GM21367 (cell line): ENCODE data around the gene PRPSAP1.
"Not testable (repeated sequence)": the region's sequence is repeated elsewhere in the genome, so short reads cannot be mapped to it uniquely, and the experiment has no call there.

ENCODE experiments used
- ATAC-seq: cut with Tn5 transposase; IDR thresholded peaks from one replicate; pipeline ENCODE4 v1.9.1; 2021; ENCODE audit not compliant: unreplicated experiment

The PRPSAP1 gene

DNA sequence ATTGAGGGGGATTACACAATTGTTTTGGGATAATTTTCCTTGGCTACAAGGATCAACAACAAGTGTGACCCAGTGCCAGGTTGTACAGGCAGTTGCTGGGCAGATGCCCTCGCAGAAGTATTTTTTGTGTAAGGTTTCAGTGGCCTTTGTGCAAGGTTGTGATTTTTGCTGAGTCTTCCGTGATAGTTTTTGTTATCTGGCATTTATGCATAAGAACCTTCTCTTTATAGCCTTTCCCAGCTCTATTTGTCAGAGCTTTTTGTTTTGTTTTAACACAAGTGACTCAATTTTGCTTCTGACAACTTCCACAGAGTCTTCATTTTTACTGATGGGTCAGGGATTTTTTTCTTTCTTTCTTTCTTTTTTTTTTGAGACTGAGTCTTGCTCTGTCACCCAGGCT is 6.7 kb upstream of the PRPSAP1 start:
- no peak for ATAC-seq

DNA sequence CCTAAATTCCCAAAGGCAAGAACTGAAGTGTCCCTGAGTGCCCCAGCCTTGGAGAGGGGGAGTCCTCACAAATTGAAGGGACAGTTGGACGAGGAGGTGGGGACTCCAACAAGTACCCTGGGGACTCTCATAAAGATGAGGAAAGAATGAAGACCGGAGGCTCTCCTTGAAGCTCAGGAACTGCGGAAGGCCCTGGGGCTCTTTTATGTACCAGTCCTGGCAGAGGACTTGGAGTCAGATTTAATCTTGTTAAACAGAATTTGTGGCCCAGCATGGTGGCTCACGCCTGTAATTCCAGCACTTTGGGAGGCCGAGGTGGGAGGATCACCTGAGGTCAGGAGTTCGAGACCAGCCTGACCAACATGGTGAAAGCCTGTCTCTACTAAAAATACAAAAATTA is 6.1 kb upstream of the PRPSAP1 start:
- ATAC-seq, result not testable (repeated sequence)

DNA sequence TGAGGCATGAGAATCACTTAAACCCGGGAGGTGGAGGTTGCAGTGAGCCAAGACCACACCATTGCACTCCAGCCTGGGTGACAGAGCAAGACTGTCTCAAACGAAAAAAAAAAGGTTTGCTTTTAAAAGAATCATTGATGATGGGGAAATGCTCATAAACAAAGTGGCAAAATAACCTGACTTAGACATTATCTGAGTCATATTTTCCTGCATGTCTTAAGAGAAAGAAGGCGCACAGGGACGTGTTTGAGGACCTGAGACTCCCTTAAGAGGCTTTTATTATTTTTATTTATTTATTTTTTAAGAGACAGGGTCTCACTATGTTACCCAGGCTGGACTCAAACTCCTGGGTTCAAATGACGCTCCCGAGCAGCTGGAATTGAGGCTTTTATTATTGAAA is 5.7 kb upstream of the PRPSAP1 start:
- no peak for ATAC-seq

DNA sequence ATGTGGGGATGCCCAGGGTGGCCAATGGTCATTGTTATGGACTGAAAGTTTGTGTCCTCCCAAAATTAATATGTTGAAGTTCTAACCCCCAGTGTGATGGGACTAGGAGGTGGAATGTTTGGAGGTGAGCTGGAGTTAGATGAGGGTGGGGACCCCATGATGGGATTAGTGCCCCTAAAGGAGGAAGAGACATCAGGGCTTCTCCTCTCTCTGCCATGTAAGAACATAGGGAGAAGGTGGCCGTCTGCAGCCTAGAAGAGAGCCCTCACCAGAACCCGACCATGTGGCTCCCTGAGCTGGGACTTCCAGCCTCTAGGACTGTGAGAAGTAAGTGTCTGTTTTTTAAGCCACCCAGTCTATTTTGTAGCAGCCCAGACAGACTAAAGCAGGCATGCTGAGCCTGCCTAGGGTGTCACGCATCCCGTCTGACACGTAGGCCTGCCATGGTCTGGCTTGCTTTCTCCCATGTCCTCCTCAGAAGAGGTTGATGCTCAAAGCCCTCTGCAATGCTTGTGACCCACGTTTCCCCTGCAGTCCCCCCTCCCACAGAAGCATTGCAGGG is 4.0 kb upstream of the PRPSAP1 start:
- ATAC-seq, result no peak

DNA sequence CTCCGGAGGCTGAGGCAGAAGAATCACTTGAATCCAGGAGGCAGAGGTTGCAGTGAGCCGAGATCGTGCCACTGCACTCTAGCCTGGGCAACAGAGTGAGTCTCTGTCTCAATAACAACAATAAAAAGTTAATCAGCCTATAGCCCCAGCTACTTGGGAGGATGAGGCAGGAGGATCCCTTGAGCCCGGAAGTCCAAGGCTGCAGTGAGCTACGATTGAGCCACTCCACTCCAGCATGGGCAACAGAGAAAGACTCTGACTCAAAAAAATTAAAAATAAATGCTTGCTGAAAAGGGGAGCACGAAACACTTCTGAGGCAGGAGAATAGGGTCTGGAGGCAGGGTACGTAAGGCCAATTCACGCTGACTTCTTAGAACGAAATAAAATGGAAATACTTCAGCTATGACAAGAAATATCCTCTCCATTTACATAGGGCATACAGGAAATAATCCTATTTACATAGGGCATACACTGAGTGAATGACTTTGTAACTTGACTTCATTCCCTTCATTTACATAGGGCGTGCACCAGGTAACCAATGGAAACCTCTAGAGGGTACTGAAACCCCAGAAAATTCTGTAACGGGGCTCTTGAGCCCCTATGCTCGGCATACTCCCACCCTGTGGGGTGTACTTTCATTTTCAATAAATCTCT is 3.2 kb upstream of the PRPSAP1 start:
- ATAC-seq, result no peak

DNA sequence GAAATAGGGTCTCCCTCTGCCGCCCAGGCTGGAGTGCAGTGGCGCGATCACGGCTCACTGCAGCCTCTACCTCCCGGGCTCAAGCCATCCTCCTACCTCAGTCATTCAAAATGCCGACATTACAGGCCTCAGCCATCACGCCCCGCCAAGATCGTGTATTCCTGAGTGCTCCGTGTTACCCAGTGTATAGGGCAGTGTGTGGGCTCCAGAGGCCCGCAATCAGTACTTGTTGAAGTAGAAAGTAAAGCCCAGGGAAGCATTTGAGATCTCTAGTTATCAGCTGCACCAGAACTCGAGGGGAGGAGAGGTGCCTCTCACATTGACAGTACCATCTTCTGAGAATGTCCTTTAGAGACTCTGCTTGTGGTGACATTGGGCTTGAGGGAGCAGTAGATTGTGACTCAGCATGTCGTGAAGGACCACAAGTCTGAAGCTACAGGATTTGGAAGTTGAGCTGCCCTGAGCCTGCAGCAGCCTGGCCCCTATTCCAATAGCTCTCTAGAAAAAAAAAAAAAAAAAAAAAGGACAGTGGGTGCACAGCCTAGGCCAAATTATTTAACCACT is 1.1 kb upstream of the PRPSAP1 start:
- ATAC-seq, result no peak

DNA sequence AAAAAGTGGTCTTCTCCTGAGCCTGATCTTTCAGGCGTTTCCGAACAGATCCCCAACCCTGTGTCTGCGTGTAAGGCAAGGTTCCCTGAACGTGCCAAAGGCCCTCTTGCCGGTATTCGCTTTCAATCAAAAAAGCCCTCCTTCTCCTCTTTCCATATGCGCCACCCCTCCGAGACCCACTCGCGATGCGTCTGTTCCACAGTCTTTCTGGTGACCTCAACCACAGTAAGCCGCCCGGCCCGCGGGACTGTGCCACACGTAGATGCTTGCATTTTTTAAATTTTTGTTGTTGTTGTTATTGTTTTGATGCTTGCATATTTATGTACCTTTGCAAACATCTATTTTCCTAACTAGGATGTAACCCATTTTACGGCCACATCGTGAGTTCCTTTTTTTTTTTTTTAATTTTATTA is 607 bp upstream of the PRPSAP1 start:
- ATAC-seq, result no peak

DNA sequence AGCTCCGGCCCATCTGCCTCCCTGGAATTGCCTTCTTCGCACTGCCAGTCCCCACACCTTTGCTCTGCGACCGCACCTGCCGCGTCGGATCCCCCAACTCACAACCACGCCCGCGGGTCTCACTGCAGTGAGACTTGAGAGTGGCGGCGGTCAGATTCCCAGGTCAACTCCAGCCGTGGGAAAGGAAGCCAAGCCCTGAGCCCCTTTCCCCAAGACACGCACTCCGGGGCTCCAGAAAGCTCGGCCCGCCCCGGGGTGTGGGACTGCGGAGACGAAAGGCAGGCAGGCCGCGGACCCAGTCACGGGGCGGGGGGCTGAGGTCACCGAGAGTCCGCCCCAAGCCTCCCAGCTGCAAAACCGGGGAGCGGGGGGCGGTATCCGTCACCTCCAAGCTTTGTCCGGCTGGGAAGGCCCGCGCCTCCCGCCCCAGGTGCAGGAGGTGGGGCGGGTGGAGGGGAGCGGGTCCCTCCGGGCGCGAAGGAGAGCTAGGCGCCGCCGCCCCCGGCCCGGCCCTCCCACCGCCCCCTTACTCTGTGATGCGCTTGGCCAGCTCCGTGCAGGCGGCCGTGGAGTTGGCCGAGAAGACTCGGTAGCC is 615 bp downstream of the PRPSAP1 start:
- peak; percentile 5 for ATAC-seq

DNA sequence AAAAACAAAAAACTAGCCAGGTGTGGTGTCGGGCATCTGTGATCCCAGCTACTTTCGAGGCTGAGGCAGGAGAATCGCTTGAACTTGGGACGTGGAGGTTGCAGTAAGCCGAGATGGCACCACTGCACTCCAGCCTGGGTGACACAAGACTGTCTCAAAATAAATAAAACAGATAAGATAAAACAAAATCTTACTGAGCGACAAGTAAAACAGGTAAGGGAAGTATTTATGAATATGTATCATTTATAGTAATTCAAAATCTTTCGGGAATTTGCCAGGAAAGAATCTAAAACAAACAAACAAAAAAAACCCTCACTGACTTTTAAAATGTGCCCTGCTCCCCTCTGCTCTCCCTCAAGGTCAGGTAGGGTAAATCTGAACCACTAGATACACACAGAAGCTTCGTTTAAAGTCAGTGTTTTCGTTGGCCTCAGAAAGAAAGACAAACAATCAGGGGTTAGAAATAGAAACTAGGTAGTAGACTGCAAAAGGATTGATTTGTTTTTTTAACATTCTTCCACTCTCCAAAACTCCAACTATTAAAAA is 2.1 kb downstream of the PRPSAP1 start:
- no peak for ATAC-seq

DNA sequence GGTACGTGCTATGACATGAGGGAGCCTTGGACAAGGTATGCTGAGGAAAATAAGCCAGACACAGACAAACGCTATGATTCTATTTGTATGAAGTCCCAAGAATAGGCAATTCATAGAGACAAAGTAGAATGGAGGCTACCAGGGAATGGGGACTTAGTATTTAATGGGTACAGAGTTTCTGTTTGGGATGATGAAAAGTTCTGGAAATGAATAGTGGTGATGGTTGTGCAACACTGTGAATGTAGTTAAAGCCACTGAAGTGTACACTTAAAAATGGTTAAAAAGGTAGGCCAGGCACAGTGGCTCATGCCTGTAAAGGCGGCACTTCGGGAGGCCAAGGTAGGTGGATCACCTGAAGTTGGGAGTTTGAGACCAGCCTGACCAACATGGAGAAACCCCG is 3.3 kb downstream of the PRPSAP1 start:
- no peak for ATAC-seq

DNA sequence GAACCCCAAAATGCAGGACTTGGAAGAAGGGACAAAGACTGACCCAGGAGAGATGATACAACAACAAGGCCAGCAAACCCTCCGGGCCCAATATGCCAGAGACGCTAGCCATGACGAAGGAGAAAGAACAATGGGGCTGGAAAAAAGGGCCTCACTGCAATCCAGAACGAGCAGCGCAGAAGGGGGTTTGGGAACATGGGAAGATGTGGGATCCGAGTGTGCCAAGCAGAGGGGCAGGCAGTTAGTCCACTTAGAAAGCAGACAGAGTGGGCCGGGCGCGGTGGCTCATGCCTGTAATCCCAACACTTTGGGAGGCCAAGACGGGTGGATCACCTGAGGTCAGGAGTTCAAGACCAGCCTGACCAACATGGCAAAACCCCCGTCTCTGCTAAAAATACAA is 6.8 kb downstream of the PRPSAP1 start:
- not testable (repeated sequence) for ATAC-seq

DNA sequence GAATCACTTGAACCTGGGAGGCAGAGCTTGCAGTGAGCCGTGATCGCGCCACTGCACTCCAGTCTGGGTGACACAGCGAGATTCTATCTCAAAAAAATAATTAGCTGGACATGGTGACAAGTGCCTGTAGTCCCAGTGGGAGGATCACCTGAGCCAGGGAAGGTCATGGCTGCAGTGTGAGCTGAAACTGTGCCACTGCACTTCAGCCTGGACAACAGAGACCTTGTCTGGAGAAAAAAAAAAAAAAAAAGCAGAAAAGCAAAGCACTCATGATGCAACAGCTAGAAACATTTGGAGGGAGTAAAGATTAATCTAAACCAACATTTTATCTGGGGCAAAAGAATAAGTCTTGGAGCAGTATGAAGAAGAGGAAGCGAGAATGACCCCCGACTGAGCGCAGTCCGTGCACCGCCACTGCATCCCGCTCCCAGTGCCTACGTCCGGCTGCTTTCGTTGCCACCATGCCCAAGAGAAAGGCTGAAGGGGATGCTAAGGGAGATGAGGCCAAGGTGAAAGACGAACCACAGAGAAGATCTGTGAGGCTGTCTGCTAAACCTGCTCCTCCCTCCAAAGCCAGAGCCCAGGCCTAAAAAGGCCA is 8.2 kb downstream of the PRPSAP1 start:
- ATAC-seq, result no peak

DNA sequence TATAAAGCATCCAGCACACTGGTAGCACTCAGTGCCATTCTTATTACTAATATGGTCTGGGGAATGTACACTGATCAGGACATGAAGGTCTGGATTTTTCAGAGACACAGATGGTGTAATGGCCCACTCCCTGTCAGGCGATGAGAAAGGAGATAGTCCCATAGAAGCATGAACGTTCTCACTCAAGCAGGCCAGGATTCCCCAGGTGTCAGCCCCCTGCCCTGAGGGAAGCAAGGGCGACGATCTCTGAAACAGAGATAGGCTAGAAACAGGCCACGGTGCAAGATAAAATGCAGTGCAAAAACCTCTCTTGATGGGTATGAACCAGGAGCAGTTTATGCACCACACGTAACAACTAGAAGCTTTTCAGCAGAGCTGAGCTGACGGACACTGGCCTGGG is 10.6 kb downstream of the PRPSAP1 start:
- no peak for ATAC-seq

DNA sequence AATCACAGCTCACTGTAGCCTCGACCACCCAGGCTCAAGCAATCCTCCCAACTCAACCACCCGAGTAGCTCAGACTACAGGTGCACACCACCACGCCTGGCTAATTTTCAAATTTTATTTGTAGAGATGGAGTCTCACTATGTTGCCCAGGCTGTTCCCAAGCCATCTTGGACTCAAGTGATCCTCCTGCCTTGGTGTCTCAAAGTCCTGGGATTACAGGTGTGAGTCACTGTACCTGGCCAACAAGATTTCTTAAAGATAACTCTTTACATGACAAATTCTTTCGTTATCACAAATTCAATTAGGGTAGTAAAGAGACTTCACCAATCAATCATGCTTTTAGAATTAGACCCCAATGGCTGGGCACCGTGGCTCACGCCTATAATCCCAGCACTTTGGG is 12.4 kb downstream of the PRPSAP1 start:
- ATAC-seq, result no peak

DNA sequence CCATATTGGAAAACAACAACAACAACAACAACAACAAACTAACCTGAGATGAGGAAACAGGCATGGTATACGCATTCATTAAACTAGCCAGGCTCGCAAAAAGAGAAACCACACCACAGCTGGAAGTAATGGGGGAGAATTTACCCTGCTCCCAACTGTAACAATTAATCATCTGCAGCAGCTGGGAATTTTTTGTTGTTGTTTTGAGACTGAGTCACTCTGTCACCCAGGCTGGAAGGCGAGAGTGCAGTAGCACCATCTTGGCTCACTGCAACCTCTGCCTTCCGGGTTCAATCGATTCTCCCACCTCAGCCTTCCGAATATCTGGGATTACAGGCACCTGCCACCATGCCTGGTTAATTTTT is 16.3 kb downstream of the PRPSAP1 start:
- no peak for ATAC-seq

DNA sequence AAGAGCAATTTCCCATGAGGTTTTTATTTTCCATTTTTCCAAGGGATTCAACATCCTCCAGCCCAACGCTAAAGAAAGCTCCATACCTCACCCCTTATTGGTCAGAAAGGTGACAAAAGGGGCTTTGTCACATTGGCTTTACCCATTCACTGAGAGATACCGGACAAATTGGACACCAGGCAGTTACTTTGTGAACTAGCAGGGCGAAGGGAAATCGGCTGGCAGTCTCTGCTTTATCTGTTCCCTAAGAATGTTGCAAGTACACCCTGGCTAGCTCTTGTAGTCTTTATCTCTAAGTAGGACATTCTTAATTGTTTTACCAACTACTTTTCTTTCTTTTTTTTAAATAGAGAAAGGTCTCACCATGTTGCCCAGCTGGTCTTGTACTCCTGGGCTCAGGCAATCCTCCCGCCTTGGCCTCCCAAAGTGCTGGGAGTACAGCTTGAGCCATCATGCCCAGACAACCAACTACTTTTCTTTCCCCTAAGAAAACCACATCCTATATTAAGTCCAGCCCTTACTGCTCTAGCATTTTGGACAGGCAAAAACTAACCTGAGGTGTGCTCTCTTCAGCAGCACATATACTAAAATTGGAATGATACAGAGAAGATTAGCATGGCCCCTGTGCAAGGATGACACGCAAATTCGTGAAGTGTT is 16.8 kb downstream of the PRPSAP1 start:
- no peak for ATAC-seq

DNA sequence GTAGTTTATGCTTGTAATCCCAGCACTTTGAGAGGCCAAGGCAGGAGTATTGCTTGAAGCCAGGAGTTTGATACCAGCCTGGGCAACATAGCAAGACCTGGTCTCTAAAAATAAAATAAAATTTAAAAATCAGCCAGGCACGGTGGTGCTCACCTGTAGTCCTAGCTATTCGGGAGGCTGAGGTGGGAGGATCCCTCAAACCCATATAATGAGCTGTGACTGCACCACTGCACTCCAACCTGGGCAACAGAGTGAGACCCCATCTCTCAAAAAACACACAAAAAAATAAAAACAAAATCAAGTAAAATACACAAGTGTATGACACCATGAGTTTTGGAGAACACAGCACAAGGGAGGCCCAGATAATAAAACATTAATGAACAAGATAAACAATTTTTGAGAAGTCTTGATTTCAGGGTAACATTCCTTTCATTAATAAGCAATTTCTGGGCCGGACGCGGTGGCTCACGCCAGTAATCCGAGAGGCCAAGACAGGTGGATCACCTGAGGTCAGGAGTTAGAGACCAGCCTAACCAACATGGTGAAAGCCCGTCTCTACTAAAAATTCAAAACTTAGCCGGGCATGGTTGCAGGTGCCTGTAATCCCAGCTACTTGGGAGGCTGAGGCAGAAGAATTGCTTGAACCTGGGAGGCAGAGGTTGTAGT is 17.9 kb downstream of the PRPSAP1 start:
- ATAC-seq, result no peak

DNA sequence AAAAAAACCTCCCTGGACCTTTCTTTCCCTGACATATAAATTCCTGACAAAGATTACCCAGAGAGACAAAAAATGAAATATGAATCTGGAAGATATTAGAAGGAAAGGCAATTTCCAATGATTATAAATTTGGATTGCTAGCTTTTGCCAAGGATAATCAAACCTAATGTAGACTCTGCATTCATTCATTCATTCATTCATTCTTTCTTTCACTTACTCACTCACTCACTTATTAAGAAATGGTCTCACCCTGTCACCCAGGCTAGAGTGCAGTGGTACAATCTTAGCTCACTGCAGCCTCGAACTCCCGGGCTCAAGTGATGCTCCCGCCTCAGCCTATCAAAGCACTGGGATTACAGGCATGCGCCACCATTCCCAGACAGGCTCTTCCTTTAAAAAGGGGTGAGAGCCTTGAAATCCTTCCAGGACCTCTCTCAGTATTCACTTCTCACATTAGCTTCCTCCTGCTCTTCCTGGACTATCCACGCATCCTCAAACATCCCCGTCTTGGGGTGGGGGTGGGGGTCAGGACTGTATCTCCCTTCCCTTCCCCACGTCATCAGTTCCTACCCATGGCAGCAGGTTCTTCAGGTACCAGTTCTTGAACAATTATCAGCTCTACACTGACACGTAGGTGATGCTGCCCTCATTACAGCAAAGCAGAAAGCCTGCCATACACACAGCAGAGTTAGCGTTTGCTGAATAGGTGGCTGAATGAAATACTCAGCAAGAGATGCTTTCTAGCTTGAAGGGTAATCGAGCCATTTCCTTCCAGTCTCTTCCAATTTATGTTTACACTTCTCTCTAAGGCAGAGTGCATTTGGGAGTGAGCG is 19.8 kb downstream of the PRPSAP1 start:
- ATAC-seq, result no peak

DNA sequence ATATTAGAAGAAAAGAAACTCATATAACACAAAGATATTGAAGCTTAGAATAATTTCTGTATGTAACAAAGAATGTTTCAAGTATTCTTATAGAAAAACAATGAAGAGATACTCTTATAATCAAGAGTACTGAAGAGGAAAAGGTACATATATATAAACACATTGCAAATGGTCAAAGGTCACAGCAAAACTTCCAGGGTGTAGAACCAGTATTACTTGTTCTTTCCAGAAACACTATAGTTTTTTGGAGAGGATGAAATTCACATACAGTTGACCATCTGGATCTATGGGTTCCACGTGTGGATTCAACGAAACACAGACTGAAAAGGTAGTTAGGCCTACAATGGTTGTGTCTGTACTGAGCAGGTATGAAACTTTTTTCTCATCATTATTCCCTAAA is 22.6 kb downstream of the PRPSAP1 start:
- ATAC-seq, result no peak

DNA sequence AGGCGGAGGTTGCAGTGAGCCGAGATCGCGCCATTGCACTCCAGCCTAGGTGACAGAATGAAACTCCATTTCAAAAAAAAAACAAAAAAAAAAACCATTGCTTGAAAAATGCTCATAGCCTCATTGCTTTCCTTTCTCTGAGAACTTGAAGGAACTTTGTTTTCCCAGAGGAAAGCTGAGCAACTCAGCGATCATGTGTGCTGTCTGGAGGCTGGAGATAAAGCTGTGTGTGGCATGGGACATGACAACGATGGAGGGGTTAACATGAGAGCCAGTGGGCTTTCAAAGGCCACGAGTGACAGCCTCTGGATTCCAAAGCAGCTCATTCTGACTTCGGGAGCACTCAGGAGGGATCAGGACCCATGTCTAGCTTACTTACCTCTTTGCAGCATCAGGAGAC is 24.1 kb downstream of the PRPSAP1 start:
- no peak for ATAC-seq
